PC-3 (cell line): ENCODE measurements around the gene LAMTOR2. TPM values are rescaled to one million over a fixed set of nuclear protein-coding genes. Genes with fewer than 3 reads are reported as not detected.

Source experiments
- ATAC-seq: fragments of 200-7000 bp; cut with Tn5 transposase; 2 replicates; pipeline ENCODE4 v1.9.1; 2020; ENCODE audit warnings: mild to moderate bottlenecking, moderate library complexity
- BruUV-seq: library from RNA; stranded (reverse); fragments of 400-500 nt; replicated peaks from 2 replicates; lab custom pipeline; 2021; lab: Mats Ljungman, UMichigan
- CTCF ChIA-PET: fragments of 300-600 bp; sonication (Branson Sonifier 250); formaldehyde crosslinking; loops from one replicate; lab custom pipeline; 2022; ENCODE audit warnings: antibody characterized with exemption; lab: Charles Lee
- POLR2A ChIA-PET: fragments of 300-600 bp; sonication (Branson Sonifier 250); formaldehyde crosslinking; loops from one replicate; lab custom pipeline; 2022; ENCODE audit warnings: antibody characterized with exemption; ENCODE audit not compliant: unreplicated experiment; lab: Charles Lee
- DNase-seq: peaks from one replicate; pipeline ENCODE4 v3.0.0-alpha.2; 2015
- H2AFZ ChIP-seq: fragments of 300-600 bp; sonication (generic); 2 replicates; pipeline ENCODE4 v1.6.0; 2016; ENCODE audit warnings: antibody characterized with exemption, low read length
- H3F3A ChIP-seq: fragments of 300-600 bp; sonication (generic); one replicate; pipeline ENCODE4 v1.6.0; 2017; ENCODE audit warnings: antibody characterized with exemption, low read length, control low read depth, mild to moderate bottlenecking; ENCODE audit not compliant: unreplicated experiment
- H3K27ac ChIP-seq: fragments of 300-600 bp; sonication (generic); 2 replicates; pipeline ENCODE4 v1.5.1; 2016; ENCODE audit warnings: mild to moderate bottlenecking, low read length
- H3K27me3 ChIP-seq: fragments of 300-600 bp; sonication (generic); 2 replicates; pipeline ENCODE4 v1.6.1; 2016; ENCODE audit warnings: low read length, mixed read lengths
- H3K36me3 ChIP-seq: fragments of 300-600 bp; sonication (generic); 2 replicates; pipeline ENCODE4 v1.6.1; 2016; ENCODE audit warnings: low read depth, mixed run types, low read length, mixed read lengths
- H3K4me1 ChIP-seq: fragments of 300-600 bp; sonication (generic); 2 replicates; pipeline ENCODE4 v1.5.1; 2016; ENCODE audit warnings: low read length; ENCODE audit not compliant: insufficient read depth
- H3K4me2 ChIP-seq: fragments of 300-600 bp; sonication (generic); 2 replicates; pipeline ENCODE4 v1.6.0; 2016; ENCODE audit warnings: low read length
- H3K4me3 ChIP-seq: fragments of 300-600 bp; sonication (generic); 2 replicates; pipeline ENCODE4 v1.5.1; 2016; ENCODE audit warnings: mild to moderate bottlenecking, low read length, mixed read lengths
- H3K79me2 ChIP-seq: fragments of 300-600 bp; sonication (generic); 2 replicates; pipeline ENCODE4 v1.6.1; 2017; ENCODE audit warnings: low read length, mixed read lengths
- H3K9ac ChIP-seq: fragments of 300-600 bp; sonication (generic); 2 replicates; pipeline ENCODE4 v1.6.0; 2016; ENCODE audit warnings: mild to moderate bottlenecking, low read length
- H3K9me2 ChIP-seq: fragments of 300-600 bp; sonication (generic); replicated peaks from 2 replicates; pipeline ENCODE4 v1.6.1; 2016; ENCODE audit warnings: mixed run types, low read length, mixed read lengths
- H3K9me3 ChIP-seq: fragments of 300-600 bp; sonication (generic); 2 replicates; pipeline ENCODE4 v1.6.1; 2016; ENCODE audit warnings: low read length, mixed read lengths
- H4K20me1 ChIP-seq: fragments of 300-600 bp; sonication (generic); 2 replicates; pipeline ENCODE4 v1.6.1; 2016; ENCODE audit warnings: low read length, mixed read lengths
- EZH2 ChIP-seq: fragments of 300-600 bp; sonication (generic); IDR thresholded peaks from one replicate; pipeline ENCODE4 v1.6.1; 2017; ENCODE audit warnings: antibody characterized with exemption, mild to moderate bottlenecking, low read length; ENCODE audit not compliant: unreplicated experiment
- EZH2phosphoT487 ChIP-seq: fragments of 300-600 bp; sonication (generic); IDR thresholded peaks from 2 replicates; pipeline ENCODE4 v1.6.1; 2018; ENCODE audit warnings: mild to moderate bottlenecking, antibody characterized with exemption, low read length, borderline replicate concordance
- intact Hi-C: fragments of 100-400 bp; cut with micrococcal nuclease; formaldehyde crosslinking; loops from 2 replicates; pipeline ENCODE4 v1.9.0; 2023
- total RNA-seq: library from RNA; depleted of rRNA; stranded (reverse); fragments of >200 nt; gene quantifications from 2 replicates; pipeline ENCODE4 v1.2.3, GENCODE V29; 2014
- TF ChIP-seq, protein P1 (sequence below): fragments of 300-600 bp; sonication (generic); conservative IDR thresholded peaks from 2 replicates; pipeline ENCODE4 v1.5.1; 2017; ENCODE audit warnings: antibody characterized with exemption, low read depth, mild to moderate bottlenecking, low read length

The LAMTOR2 gene
- total RNA-seq, 1 experiment from 2014 or later = 130 TPM

DNA sequence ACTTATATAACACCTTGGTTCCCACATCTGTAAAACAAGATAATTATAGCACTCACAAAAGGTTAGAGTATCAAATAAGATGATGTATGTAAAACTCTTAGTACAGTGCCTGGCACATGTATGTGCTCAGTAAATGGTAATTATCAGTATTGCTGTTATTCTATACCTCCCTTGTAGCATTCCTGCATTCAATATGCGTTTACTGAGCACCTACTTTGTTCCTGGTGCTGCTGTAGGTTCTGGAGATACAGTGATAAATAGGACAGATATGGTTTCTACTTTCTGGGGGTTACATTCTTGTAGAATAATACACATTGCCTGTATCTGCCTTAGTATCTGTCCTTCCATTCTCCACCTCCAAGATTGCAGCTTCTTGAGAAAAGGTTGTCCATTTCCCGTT, 32.6 kb upstream of the LAMTOR2 start:
- H3K4me2 ChIP-seq = no peak overlapping the region
- DNase-seq (no peak), ATAC-seq (no peak)
- no TSS peak for BruUV-seq
- ChIA-PET POLR2A (no interaction called here), CTCF (no interaction called here)
- no peak overlapping the region for H2AFZ ChIP-seq
- H3K9me3 ChIP-seq = no peaks in the 10 kb centered on the region
- peaks cover 6% of the 10 kb centered on the region; the same call in 1 of the 2 replicates for H3K4me1 ChIP-seq
- 0 out of 2 replicates have a peak, but pooled peaks cover 3% of the 10 kb centered on the region for H4K20me1 ChIP-seq
- H3K27ac ChIP-seq = no peak overlapping the region
- H3K9me2 ChIP-seq = no peaks in the 10 kb centered on the region
- H3K79me2 ChIP-seq = peaks cover 29% of the 10 kb centered on the region
- no peak overlapping the region for H3K4me3 ChIP-seq
- H3K27me3 ChIP-seq = no peaks in the 10 kb centered on the region
- intact Hi-C loops = loop anchor here (1.0 kb wide), 1 partner anchor 32 kb away; the partner anchor contains the start of gene LAMTOR2
- no peaks in the 10 kb centered on the region for H3F3A ChIP-seq
- H3K36me3 ChIP-seq = peaks cover 14% of the 10 kb centered on the region
- no peak overlapping the region for H3K9ac ChIP-seq
- TF ChIP-seq, protein P1, sequence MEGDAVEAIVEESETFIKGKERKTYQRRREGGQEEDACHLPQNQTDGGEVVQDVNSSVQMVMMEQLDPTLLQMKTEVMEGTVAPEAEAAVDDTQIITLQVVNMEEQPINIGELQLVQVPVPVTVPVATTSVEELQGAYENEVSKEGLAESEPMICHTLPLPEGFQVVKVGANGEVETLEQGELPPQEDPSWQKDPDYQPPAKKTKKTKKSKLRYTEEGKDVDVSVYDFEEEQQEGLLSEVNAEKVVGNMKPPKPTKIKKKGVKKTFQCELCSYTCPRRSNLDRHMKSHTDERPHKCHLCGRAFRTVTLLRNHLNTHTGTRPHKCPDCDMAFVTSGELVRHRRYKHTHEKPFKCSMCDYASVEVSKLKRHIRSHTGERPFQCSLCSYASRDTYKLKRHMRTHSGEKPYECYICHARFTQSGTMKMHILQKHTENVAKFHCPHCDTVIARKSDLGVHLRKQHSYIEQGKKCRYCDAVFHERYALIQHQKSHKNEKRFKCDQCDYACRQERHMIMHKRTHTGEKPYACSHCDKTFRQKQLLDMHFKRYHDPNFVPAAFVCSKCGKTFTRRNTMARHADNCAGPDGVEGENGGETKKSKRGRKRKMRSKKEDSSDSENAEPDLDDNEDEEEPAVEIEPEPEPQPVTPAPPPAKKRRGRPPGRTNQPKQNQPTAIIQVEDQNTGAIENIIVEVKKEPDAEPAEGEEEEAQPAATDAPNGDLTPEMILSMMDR = no peak
- no peak for TF ChIP-seq EZH2
- TF ChIP-seq EZH2phosphoT487 = no peak

DNA sequence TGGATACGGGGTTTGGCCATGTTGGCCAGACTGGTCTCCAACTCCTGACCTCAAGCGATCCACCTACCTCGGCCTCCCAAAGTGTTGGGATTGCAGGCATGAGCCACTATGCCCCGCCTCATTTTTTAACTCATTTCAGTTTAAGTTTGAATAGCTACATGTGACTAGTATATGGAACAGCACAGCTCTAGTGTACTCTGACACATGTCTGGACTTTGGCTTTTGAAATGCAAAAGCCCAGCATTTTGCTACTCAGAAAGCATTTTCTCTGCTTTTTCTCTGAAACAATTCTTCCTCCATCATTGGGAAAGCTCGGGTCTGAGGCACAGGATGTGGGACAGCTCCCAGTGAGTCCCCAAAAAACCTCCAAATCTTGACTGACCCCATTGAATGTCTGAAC, 29.8 kb upstream of the LAMTOR2 start:
- no peak overlapping the region for H3K4me2 ChIP-seq
- no TSS peak for BruUV-seq
- H3K79me2 ChIP-seq = peaks cover 7% of the 10 kb centered on the region
- H3K9ac ChIP-seq = no peak overlapping the region
- no peaks in the 10 kb centered on the region for H3K27me3 ChIP-seq
- ATAC-seq (no peak), DNase-seq (no peak)
- ChIA-PET CTCF (no interaction called here), POLR2A (no interaction called here)
- no peaks in the 10 kb centered on the region; the same call in 1 of the 2 replicates for H3K36me3 ChIP-seq
- intact Hi-C loops = no loop called here
- H4K20me1 ChIP-seq = no peaks in the 10 kb centered on the region
- H3K4me1 ChIP-seq = peaks cover 2% of the 10 kb centered on the region; the same call in 1 of the 2 replicates
- TF ChIP-seq EZH2phosphoT487 (no peak), EZH2 (no peak)
- TF ChIP-seq, protein P1 = no peak
- H3F3A ChIP-seq = no peaks in the 10 kb centered on the region
- H3K9me3 ChIP-seq = no peaks in the 10 kb centered on the region
- no peak overlapping the region for H2AFZ ChIP-seq
- H3K27ac ChIP-seq = no peak overlapping the region
- no peaks in the 10 kb centered on the region for H3K9me2 ChIP-seq
- no peak overlapping the region for H3K4me3 ChIP-seq

DNA sequence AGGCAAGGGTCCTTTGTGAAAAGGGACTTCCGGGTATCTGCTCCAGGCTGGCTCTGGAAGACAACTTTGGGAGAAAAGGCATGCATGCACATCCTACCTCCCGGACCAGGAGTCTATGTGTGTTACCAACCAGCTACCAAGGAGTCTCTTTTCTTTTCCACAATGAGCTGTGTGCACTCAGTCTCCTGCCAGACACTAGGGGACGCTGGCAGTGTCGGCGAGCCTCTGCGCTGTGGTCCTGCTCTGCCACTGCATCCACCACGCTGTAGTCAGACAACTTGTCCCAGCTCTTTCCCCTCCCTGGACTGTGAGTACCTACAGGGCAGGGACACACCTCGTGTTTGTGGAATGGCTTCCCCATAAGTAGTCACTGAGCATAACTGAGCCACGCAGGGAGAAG, 28.7 kb upstream of the LAMTOR2 start:
- BruUV-seq = no TSS peak
- Histone ChIP-seq H2AFZ (no peak overlapping the region), H3K9me2 (no peaks in the 10 kb centered on the region), H3K9me3 (no peaks in the 10 kb centered on the region), H3K4me3 (no peak overlapping the region), H3K27me3 (no peaks in the 10 kb centered on the region), H3K4me2 (no peak overlapping the region), H3K36me3 (no peaks in the 10 kb centered on the region; the same call in 1 of the 2 replicates), H3K4me1 (no peaks in the 10 kb centered on the region), H4K20me1 (no peaks in the 10 kb centered on the region), H3K27ac (no peak overlapping the region), H3K9ac (no peak overlapping the region), H3F3A (no peaks in the 10 kb centered on the region), H3K79me2 (no peaks in the 10 kb centered on the region)
- no peak for DNase-seq
- CTCF ChIA-PET = no interaction called here
- peak; percentile 39; the same call in 1 of the 2 replicates for ATAC-seq
- TF ChIP-seq, protein P1 = no peak; the same call in 1 of the 2 replicates
- no peak for TF ChIP-seq EZH2phosphoT487
- no peak for TF ChIP-seq EZH2
- intact Hi-C loops = no loop called here
- POLR2A ChIA-PET = no interaction called here
